Measurements from ENCODE around the gene PA2G4.

DNA sequence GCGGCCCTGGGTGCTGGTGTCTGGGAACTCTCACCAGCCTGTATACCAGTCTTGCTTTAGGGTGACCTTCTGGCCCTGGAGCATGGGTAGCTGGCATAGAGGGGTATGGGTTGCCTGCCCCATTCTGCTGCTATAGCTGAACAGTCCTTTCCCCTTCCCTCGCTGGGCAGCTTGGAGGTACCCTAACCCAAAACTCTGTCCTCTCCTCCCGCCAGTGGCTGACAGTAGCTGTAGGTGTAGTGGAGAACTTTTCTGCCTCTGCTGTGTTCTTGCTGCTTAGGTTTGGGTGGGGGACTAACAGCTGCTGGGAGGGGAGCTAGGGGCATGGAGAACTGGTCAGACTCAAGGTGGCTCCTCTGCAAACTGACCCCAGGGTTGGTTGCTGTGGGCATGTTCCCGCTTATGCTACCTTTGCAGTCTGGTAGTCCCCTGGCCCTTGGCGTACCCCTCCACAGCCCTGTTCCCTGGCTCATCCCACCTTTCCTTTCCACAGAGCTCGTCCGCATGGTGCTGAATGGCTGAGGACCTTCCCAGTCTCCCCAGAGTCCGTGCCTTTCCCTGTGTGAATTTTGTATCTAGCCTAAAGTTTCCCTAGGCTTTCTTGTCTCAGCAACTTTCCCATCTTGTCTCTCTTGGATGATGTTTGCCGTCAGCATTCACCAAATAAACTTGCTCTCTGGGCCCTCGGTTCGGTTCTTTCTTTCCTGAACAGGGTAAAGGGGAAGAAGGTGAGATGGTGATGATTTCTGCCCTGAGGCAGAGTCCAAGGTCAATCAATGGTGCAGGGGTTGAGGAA is 56.7 kb downstream of the PA2G4 start:
- TF ChIP-seq GATA2 (IDR thresholded peaks at IDR 0.05; ENCODE audit: low read depth, low read length) (no peak), GATA3 (IDR thresholded peaks at IDR 0.05; ENCODE audit: low read depth, low read length) (no peak)

Data from SH-SY5Y (cell line).